ENCODE data around the gene MTMR1. TPM values are rescaled to one million over a fixed set of nuclear protein-coding genes. Genes with fewer than 3 reads are reported as not detected.

The MTMR1 gene
- total and polyA plus RNA-seq, 9 donors = 7.9 to 22.7 (median 18.1) TPM

DNA sequence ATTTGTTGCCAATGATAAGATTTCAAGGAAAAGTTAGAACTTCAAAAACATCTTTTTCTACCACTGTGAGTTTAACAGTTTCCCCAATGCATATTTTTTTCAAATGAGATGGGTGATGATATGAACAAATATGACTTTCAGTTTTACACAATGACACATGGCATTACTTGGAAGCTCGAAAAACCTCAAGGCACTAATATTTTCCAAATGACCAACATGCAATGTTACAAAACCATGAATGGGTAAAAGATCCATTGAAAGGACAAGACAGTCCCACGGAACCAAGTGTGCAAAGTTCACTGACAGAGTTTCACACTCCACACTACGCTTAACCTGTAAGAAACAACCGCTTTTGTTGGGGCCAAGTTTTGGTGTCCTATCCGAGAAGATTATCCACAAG lies 120.7 kb downstream of the MTMR1 start:
- H3K4me3 ChIP-seq = no peak overlapping the region
- no peaks in the 10 kb centered on the region for H3K27me3 ChIP-seq
- H3K27ac ChIP-seq = no peak overlapping the region
- H3K9me3 ChIP-seq = no peaks in the 10 kb centered on the region
- DNase-seq = no peak
- TF ChIP-seq POLR2A (IDR thresholded peaks at IDR 0.05) (no peak), EP300 (IDR thresholded peaks at IDR 0.05) (no peak)
- TF ChIP-seq, protein P1, sequence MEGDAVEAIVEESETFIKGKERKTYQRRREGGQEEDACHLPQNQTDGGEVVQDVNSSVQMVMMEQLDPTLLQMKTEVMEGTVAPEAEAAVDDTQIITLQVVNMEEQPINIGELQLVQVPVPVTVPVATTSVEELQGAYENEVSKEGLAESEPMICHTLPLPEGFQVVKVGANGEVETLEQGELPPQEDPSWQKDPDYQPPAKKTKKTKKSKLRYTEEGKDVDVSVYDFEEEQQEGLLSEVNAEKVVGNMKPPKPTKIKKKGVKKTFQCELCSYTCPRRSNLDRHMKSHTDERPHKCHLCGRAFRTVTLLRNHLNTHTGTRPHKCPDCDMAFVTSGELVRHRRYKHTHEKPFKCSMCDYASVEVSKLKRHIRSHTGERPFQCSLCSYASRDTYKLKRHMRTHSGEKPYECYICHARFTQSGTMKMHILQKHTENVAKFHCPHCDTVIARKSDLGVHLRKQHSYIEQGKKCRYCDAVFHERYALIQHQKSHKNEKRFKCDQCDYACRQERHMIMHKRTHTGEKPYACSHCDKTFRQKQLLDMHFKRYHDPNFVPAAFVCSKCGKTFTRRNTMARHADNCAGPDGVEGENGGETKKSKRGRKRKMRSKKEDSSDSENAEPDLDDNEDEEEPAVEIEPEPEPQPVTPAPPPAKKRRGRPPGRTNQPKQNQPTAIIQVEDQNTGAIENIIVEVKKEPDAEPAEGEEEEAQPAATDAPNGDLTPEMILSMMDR (IDR thresholded peaks at IDR 0.05) = no peak
- no peaks in the 10 kb centered on the region for H3K36me3 ChIP-seq
- intact Hi-C loops (cut with DNase I) = no loop called here
- 62 to 78% (median 76%) methylated on average over 5 of the region's 5 CpGs for WGBS, 3 donors
- H3K4me1 ChIP-seq (ENCODE audit: insufficient read depth) = no peaks in the 10 kb centered on the region

Other genes with a start within 250 kb of the MTMR1 start
- 10 to 100 TPM; 13.4 to 28.3 (median 25.3) TPM for gene MTM1, start 124.8 kb upstream of the MTMR1 start, total RNA-seq
- gene MTM1, start 124.8 kb upstream of the MTMR1 start, polyA plus RNA-seq = 10 to 100 TPM in 1 of 2 donors, 1 to 10 TPM in 1; 8.8 to 13.5 TPM
- 10 to 100 TPM; 38.7 to 60.3 (median 53.0) TPM for gene CD99L2, start 205.3 kb downstream of the MTMR1 start, total RNA-seq
- gene CD99L2, start 205.3 kb downstream of the MTMR1 start, polyA plus RNA-seq = 10 to 100 TPM; 41.1 to 64.6 TPM

All from ovary (tissue), 9 donors.